Left lung (tissue), 10 donors: ENCODE measurements around the gene OR2T1. TPM values are rescaled to one million over a fixed set of nuclear protein-coding genes. Genes with fewer than 3 reads are reported as not detected.
"Not testable (repeated sequence)": the region's sequence is repeated elsewhere in the genome, so short reads cannot be mapped to it uniquely, and the experiment has no call there.

Source experiments
- ATAC-seq: fragments of 200-7000 bp; cut with Tn5 transposase; one replicate; pipeline ENCODE4 v1.9.1; 2020; ENCODE audit warnings: moderate library complexity
- DNase-seq, 4 donors: peaks; one replicate each; pipeline ENCODE4 v3.0.0-alpha.2; 2013 to 2020
- H3K27ac ChIP-seq, 2 donors: fragments of 200-600 bp; sonication (generic) in 1 of 2; one replicate each; pipeline versions ENCODE4 v1.5.0 to v1.8.0; 2020 to 2021
- H3K27me3 ChIP-seq, 2 donors: fragments of 200-600 bp; sonication (generic) in 1 of 2; one replicate each; pipeline versions ENCODE4 v1.5.0 to v1.8.0; 2020 to 2021
- H3K36me3 ChIP-seq, 2 donors: fragments of 200-600 bp; sonication (generic) in 1 of 2; one replicate each; pipeline versions ENCODE4 v1.5.0 to v1.8.0; 2020 to 2021
- H3K4me1 ChIP-seq, 2 donors: fragments of 200-600 bp; one replicate each; pipeline ENCODE4 v1.8.0; 2021
- H3K4me3 ChIP-seq, 2 donors: fragments of 200-600 bp; sonication (generic) in 1 of 2; one replicate each; pipeline versions ENCODE4 v1.5.0 to v1.8.0; 2020 to 2021; ENCODE audit warnings: mild to moderate bottlenecking in 1 of 2
- H3K9me3 ChIP-seq, 2 donors: fragments of 200-600 bp; sonication (generic) in 1 of 2; one replicate each; pipeline versions ENCODE4 v1.5.0 to v1.8.0; 2020 to 2021
- intact Hi-C, 2 donors: fragments of 100-400 bp; cut with DNase I; formaldehyde crosslinking; loops; one replicate each; pipeline versions ENCODE4 v1.11.2 to v1.14.2; 2022
- polyA plus RNA-seq, 6 donors: library from polyadenylated mRNA; unstranded; fragments of 120-200 nt; gene quantifications; one replicate each; pipeline ENCODE4 v1.2.1, GENCODE V29; 2013; ENCODE audit not compliant: insufficient read length in 6 of 6
- total RNA-seq, 2 donors: library from RNA; stranded (reverse); fragmentation: NEBNext Ultra II Directional; extraction: Animal tissue kit (Norgen Biotek cat#: 25700); gene quantifications; one replicate each; pipeline ENCODE4 v1.2.1, GENCODE V29; 2021
- donor health status: DM: no; HTN: yes; CAD: no.
- donor health status: DM: no; HTN: no; CAD: no.

The OR2T1 gene
- total and polyA plus RNA-seq, 8 donors = not detected

DNA sequence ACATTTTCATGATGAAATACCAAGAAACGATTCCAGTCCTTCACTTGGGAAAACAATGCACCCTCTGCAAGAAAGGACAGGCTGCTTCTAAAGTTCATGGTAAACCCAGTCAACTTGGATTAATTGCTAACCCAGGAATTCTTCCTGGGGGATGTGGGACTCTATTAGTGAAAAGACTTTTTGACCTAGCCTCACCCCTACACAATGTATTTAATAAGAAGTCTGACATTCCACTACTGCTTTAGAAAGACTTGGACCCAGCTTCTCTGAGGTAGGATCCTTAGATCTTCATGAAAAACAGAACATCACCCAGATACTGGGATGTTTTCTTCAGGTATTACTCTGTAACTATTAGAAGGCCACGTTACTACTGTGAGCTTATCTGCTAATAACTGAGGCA is 42.6 kb downstream of the OR2T1 start, which contains the start of gene OR2T2:
Gene OR2T2 (plus strand): TSS at position 239 of the 400 bp plus-strand sequence. CDS start 7,161 bp downstream, outside the sequence.
- ATAC-seq, H3K9me3 ChIP-seq, H3K27ac ChIP-seq, DNase-seq, H3K4me1 ChIP-seq, H3K27me3 ChIP-seq, intact Hi-C loops, H3K36me3 ChIP-seq, H3K4me3 ChIP-seq: not testable (repeated sequence)

DNA sequence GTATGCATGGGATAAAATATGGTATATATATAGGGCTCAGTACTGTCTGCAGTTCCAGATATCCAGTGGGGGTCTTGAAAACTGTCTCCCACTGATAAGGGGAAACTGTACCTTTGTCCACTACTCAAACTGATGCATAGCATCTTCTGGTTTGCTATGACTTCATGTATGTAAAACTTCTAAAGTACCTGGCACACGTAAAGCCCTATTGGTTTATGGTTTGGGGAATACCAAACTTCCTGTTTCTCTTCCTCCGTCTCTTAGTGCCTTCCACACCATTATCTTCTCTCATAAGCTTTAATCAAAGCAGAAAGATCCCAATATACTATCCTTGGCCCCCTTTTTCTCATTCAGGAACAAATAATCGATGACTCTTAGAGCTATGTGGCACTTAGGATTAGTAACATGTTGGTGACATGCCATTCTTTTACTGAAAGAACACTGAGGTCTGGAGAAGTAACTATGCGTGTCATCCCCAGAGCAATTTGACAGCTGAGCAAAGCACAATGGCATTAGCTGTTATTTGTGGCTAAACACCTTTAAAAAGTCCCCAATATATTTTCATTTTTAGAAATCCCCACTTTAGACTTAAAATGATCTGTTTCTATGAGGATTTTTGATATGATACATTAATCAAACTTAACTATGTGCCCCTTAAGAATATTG is 45.7 kb downstream of the OR2T1 start:
- H3K9me3 ChIP-seq, DNase-seq, H3K4me1 ChIP-seq, intact Hi-C loops, H3K36me3 ChIP-seq, ATAC-seq, H3K27ac ChIP-seq, H3K4me3 ChIP-seq, H3K27me3 ChIP-seq: not testable (repeated sequence)

DNA sequence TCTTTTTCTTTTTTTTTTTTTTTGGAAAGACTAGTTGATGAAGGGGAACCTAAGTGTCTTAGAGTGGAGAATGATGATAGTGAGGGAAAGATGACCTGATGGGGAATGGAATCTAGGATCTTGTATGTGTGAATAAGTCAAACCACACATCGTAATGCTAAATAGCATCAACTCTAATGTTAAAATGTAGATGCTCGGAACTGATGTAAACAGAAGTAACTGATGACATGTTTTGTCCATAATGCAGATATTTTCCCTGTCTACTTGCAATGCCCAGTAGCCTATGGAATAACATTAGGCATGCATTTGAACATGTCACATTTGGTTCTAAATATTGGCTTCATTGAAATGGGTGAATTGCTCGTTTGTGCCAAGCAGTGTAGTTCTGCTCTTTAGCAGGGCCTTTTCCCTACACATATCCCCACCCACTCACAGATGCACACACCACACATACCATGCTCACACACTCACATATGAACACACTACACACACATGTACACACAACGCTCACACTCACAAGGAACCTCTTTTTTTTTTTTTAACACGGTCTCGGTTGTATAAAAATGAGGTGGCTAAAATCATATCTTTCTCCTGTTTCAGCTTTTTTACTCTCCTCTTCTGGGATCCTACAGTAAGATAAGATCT is 47.1 kb downstream of the OR2T1 start:
- H3K4me3 ChIP-seq, intact Hi-C loops, H3K9me3 ChIP-seq, ATAC-seq, H3K36me3 ChIP-seq, H3K27ac ChIP-seq, H3K4me1 ChIP-seq, H3K27me3 ChIP-seq, DNase-seq: not testable (repeated sequence)

DNA sequence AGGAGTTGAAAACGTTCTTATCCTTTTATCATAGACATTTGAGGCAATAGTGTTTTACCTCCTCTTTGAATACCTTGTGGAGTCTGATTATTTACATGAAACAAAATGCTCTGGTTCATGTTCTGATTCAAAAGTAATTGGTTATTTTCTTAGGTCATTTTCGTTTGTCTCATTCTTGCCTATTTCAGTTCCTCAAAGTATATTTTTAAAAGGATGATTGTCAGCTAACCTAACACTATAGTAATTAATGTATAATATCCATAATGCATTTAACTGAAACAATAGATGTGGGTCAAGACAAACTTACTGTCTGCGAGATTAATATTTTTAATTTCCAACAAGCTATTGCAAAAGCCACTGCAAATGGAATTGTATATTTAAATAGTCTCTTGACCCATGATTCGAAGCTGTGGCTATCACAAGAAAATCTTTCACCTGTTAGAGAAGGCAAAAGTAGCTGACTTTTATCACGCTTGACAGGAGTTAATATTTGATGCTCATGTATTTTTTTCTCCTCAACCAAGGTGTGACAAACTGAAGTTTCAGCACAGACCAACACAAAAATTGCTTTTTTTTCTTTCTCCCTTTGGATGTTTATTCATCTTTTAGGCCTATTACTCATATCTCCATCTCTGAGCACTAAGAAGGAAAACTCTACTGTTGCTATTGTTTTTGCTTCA is 47.8 kb downstream of the OR2T1 start:
- H3K27me3 ChIP-seq, H3K27ac ChIP-seq, H3K36me3 ChIP-seq, intact Hi-C loops, ATAC-seq, DNase-seq, H3K4me3 ChIP-seq, H3K4me1 ChIP-seq, H3K9me3 ChIP-seq: not testable (repeated sequence)

DNA sequence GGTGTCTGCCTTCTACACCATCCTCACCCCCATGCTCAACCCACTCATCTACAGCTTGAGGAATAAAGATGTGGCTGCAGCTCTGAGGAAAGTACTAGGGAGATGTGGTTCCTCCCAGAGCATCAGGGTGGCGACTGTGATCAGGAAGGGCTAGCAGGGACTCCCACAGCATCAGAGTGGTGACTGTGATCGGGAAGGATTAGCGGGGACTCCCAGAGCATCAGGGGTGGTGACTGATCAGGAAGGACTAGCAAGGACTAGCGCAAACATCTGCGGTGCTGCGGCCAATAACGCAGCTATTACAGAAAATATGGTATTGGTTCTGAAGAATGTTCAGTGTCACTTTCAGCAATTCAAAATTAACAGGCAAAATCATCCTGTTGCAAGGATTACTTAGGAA is 50.8 kb downstream of the OR2T1 start:
- intact Hi-C loops, DNase-seq: not testable (repeated sequence)

DNA sequence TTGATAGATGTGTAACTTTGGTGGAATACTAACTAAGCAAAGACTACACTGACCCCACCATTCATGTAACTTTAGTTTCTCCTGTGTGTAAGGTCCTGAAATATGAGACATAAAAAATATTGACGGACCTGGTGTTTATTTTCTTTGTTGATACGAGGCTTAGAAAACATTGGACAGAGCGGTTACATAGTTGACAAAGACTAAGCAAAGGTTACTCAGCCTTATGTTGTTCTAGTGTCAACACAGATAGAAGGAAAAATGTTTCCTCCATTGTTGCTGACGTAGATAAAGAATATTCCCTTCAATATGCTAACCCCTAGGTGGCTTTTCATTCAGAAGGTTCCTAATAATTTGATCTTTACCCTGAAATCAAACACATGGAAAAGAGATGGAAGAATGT is 52.2 kb downstream of the OR2T1 start:
- H3K4me3 ChIP-seq, H3K27ac ChIP-seq, H3K9me3 ChIP-seq, H3K27me3 ChIP-seq, H3K4me1 ChIP-seq, H3K36me3 ChIP-seq, ATAC-seq, DNase-seq, intact Hi-C loops: not testable (repeated sequence)

More for the DNA sequence above, 50.8 kb downstream of the OR2T1 start:
- H3K27me3 ChIP-seq, H3K4me3 ChIP-seq, ATAC-seq, H3K9me3 ChIP-seq, H3K4me1 ChIP-seq, H3K36me3 ChIP-seq, H3K27ac ChIP-seq: not testable (repeated sequence)

DNA sequence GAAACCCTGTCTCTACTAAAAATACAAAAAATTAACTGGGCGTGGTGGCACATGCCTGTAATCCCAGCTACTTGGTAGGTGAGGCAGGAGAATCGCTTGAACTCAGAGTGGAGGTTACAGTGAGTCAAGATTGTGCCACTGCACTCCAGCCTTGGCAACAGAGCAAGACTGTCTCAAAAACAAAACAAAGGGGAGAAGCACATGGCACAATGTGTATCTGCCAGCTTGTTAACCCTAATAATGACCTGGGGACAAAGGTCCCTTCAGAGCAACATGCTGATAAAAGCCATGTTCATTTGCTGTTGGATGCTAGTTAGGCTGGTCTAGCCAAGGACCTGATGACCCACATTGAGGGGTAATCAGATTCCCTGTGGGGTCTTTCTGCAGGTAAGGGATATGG is 53.8 kb downstream of the OR2T1 start:
- ATAC-seq, H3K9me3 ChIP-seq, H3K27me3 ChIP-seq, intact Hi-C loops, H3K36me3 ChIP-seq, H3K4me1 ChIP-seq, H3K27ac ChIP-seq, H3K4me3 ChIP-seq, DNase-seq: not testable (repeated sequence)

Other genes starting within 250 kb of the OR2T1 start
- gene OR2M2, start 228.2 kb upstream of the OR2T1 start, total RNA-seq = not detected
- gene OR2M2, start 228.2 kb upstream of the OR2T1 start, polyA plus RNA-seq = not detected
- not detected for gene OR2M3, start 205.8 kb upstream of the OR2T1 start, total RNA-seq
- under 1 TPM; 0.01 to 0.07 (median 0.04) TPM for gene OR2M3, start 205.8 kb upstream of the OR2T1 start, polyA plus RNA-seq
- gene OR2M4, start 171.6 kb upstream of the OR2T1 start, total RNA-seq = not detected
- under 1 TPM; 0.04 to 0.12 (median 0.08) TPM for gene OR2M4, start 171.6 kb upstream of the OR2T1 start, polyA plus RNA-seq
- not detected for gene OR2T33, start 125.1 kb upstream of the OR2T1 start, total RNA-seq
- gene OR2T33, start 125.1 kb upstream of the OR2T1 start, polyA plus RNA-seq = not detected
- gene OR2T12, start 99.6 kb upstream of the OR2T1 start, total RNA-seq = not detected
- gene OR2T12, start 99.6 kb upstream of the OR2T1 start, polyA plus RNA-seq = under 1 TPM in 4 of 6 donors, not detected in 2; 0.03 to 0.07 (median 0.05) TPM
- not detected for gene OR2M7, start 78.5 kb upstream of the OR2T1 start, total RNA-seq
- not detected for gene OR2M7, start 78.5 kb upstream of the OR2T1 start, polyA plus RNA-seq
- gene OR14C36, start 54.3 kb upstream of the OR2T1 start, total RNA-seq = not detected
- gene OR14C36, start 54.3 kb upstream of the OR2T1 start, polyA plus RNA-seq = not detected
- gene OR2T4, start 41.4 kb upstream of the OR2T1 start, total RNA-seq = not detected
- not detected for gene OR2T4, start 41.4 kb upstream of the OR2T1 start, polyA plus RNA-seq
- not detected for gene OR2T6, start 27.3 kb upstream of the OR2T1 start, total RNA-seq
- not detected for gene OR2T6, start 27.3 kb upstream of the OR2T1 start, polyA plus RNA-seq
- not detected for gene OR2T2, start 42.6 kb downstream of the OR2T1 start, total RNA-seq
- not detected for gene OR2T2, start 42.6 kb downstream of the OR2T1 start, polyA plus RNA-seq
- not detected for gene OR2T3, start 70.3 kb downstream of the OR2T1 start, total RNA-seq
- gene OR2T3, start 70.3 kb downstream of the OR2T1 start, polyA plus RNA-seq = not detected
- gene OR2T5, start 85.5 kb downstream of the OR2T1 start, total RNA-seq = not detected
- gene OR2T5, start 85.5 kb downstream of the OR2T1 start, polyA plus RNA-seq = not detected
- gene OR2G6, start 105.0 kb downstream of the OR2T1 start, total RNA-seq = not detected
- gene OR2G6, start 105.0 kb downstream of the OR2T1 start, polyA plus RNA-seq = under 1 TPM in 4 of 6 donors, not detected in 2; 0.04 to 0.06 (median 0.04) TPM
- gene OR2T29, start 159.7 kb downstream of the OR2T1 start, total RNA-seq = not detected
- not detected for gene OR2T29, start 159.7 kb downstream of the OR2T1 start, polyA plus RNA-seq
- not detected for gene OR2T34, start 171.7 kb downstream of the OR2T1 start, total RNA-seq
- gene OR2T34, start 171.7 kb downstream of the OR2T1 start, polyA plus RNA-seq = not detected
- gene OR2T10, start 194.7 kb downstream of the OR2T1 start, total RNA-seq = not detected
- not detected for gene OR2T10, start 194.7 kb downstream of the OR2T1 start, polyA plus RNA-seq
- gene OR2T11, start 232.0 kb downstream of the OR2T1 start, total RNA-seq = not detected
- under 1 TPM in 1 of 6 donors, not detected in 5; 0.04 TPM for gene OR2T11, start 232.0 kb downstream of the OR2T1 start, polyA plus RNA-seq
- not detected for gene OR2T35, start 242.2 kb downstream of the OR2T1 start, total RNA-seq
- gene OR2T35, start 242.2 kb downstream of the OR2T1 start, polyA plus RNA-seq = not detected